ENCODE data around the gene CHRM5. TPM values are rescaled to one million over a fixed set of nuclear protein-coding genes. Genes with fewer than 3 reads are reported as not detected.

CHRM5 gene
- total RNA-seq, 1 experiment from 2014 or later, result not detected

GRCh38 chr15:34070003-34070402 lies 101.7 kb downstream of the CHRM5 start:
- no TSS peak for BruUV-seq (replicated peaks)
- intact Hi-C loops (cut with micrococcal nuclease; ENCODE audit: unreplicated experiment), result no loop called here
- H3K9me3 ChIP-seq (ENCODE audit: control insufficient read depth, insufficient read depth, low read depth, low read length), result no peaks in the 10 kb centered on the region
- ChIA-PET CTCF (no interaction called here), POLR2A (no interaction called here)
- in situ Hi-C loops (cut with HindIII; ENCODE audit: low pct_unique_long_range_greater_than_20kb, low sequenced_read_pairs), result no loop called here
- DNase-seq (ENCODE audit: low read depth, low spot score), result no peak
- no peak for ATAC-seq
- no peaks in the 10 kb centered on the region for H3K27me3 ChIP-seq (ENCODE audit: control insufficient read depth, insufficient read depth, low read length)
- no peak overlapping the region for H3K4me3 ChIP-seq (ENCODE audit: low read depth in 2 of 2, low read length in 2 of 2)
- no peaks in the 10 kb centered on the region for H3K4me1 ChIP-seq (ENCODE audit: control insufficient read depth, insufficient read depth, low read length)
- H3K27ac ChIP-seq (ENCODE audit: low read length), result no peak overlapping the region
- TF ChIP-seq TCF7L2 (IDR thresholded peaks at IDR 0.05; ENCODE audit: low read depth, low read length) (no peak), POLR2AphosphoS5 (IDR thresholded peaks at IDR 0.05; ENCODE audit: low read depth, low read length) (no peak), SIN3A (IDR thresholded peaks at IDR 0.05; ENCODE audit: borderline replicate concordance, insufficient read depth, low read depth, low read length) (no peak)
- TF ChIP-seq, protein P1, sequence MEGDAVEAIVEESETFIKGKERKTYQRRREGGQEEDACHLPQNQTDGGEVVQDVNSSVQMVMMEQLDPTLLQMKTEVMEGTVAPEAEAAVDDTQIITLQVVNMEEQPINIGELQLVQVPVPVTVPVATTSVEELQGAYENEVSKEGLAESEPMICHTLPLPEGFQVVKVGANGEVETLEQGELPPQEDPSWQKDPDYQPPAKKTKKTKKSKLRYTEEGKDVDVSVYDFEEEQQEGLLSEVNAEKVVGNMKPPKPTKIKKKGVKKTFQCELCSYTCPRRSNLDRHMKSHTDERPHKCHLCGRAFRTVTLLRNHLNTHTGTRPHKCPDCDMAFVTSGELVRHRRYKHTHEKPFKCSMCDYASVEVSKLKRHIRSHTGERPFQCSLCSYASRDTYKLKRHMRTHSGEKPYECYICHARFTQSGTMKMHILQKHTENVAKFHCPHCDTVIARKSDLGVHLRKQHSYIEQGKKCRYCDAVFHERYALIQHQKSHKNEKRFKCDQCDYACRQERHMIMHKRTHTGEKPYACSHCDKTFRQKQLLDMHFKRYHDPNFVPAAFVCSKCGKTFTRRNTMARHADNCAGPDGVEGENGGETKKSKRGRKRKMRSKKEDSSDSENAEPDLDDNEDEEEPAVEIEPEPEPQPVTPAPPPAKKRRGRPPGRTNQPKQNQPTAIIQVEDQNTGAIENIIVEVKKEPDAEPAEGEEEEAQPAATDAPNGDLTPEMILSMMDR (IDR thresholded peaks at IDR 0.05), result no peak
- TF ChIP-seq, protein P2, sequence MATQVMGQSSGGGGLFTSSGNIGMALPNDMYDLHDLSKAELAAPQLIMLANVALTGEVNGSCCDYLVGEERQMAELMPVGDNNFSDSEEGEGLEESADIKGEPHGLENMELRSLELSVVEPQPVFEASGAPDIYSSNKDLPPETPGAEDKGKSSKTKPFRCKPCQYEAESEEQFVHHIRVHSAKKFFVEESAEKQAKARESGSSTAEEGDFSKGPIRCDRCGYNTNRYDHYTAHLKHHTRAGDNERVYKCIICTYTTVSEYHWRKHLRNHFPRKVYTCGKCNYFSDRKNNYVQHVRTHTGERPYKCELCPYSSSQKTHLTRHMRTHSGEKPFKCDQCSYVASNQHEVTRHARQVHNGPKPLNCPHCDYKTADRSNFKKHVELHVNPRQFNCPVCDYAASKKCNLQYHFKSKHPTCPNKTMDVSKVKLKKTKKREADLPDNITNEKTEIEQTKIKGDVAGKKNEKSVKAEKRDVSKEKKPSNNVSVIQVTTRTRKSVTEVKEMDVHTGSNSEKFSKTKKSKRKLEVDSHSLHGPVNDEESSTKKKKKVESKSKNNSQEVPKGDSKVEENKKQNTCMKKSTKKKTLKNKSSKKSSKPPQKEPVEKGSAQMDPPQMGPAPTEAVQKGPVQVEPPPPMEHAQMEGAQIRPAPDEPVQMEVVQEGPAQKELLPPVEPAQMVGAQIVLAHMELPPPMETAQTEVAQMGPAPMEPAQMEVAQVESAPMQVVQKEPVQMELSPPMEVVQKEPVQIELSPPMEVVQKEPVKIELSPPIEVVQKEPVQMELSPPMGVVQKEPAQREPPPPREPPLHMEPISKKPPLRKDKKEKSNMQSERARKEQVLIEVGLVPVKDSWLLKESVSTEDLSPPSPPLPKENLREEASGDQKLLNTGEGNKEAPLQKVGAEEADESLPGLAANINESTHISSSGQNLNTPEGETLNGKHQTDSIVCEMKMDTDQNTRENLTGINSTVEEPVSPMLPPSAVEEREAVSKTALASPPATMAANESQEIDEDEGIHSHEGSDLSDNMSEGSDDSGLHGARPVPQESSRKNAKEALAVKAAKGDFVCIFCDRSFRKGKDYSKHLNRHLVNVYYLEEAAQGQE (IDR thresholded peaks at IDR 0.05; ENCODE audit: insufficient read depth in 1 of 2, low read depth in 2 of 2, low read length in 1 of 2), result no peak
- no peaks in the 10 kb centered on the region for H3K36me3 ChIP-seq (ENCODE audit: control insufficient read depth, insufficient read depth, low read length)

GRCh38 chr15:34076785-34077184 lies 108.5 kb downstream of the CHRM5 start:
- CTCF ChIA-PET, result no interaction called here

DNA sequence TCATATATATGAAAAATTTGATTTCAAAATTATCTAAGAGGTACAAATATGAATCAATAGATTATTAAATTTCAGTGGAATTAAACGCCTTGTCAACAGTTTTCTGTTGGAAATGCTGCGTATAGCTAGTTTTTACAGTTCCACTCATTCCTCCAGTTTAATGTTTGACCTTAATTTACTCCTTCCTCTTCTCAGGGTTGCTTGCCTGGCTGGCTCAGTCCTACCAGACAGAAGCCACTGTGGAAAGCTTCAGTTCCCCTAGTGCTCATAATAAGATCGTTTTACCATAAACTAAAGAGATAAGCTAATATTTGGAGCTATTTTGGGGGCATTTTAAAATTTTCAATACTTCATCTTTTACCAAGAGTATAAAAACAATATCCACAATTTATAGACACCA lies 110.6 kb downstream of the CHRM5 start:
- Histone ChIP-seq H3K27ac (ENCODE audit: low read length) (no peak overlapping the region), H3K27me3 (ENCODE audit: control insufficient read depth, insufficient read depth, low read length) (no peaks in the 10 kb centered on the region), H3K4me1 (ENCODE audit: control insufficient read depth, insufficient read depth, low read length) (no peaks in the 10 kb centered on the region), H3K4me3 (ENCODE audit: low read depth in 2 of 2, low read length in 2 of 2) (no peak overlapping the region), H3K9me3 (ENCODE audit: control insufficient read depth, insufficient read depth, low read depth, low read length) (no peaks in the 10 kb centered on the region), H3K36me3 (ENCODE audit: control insufficient read depth, insufficient read depth, low read length) (no peaks in the 10 kb centered on the region)
- ChIA-PET POLR2A (no interaction called here), CTCF (no interaction called here)
- DNase-seq (ENCODE audit: low read depth, low spot score) (no peak), ATAC-seq (no peak)
- intact Hi-C loops (cut with micrococcal nuclease; ENCODE audit: unreplicated experiment) (no loop called here), in situ Hi-C loops (cut with HindIII; ENCODE audit: low pct_unique_long_range_greater_than_20kb, low sequenced_read_pairs) (no loop called here)
- no TSS peak for BruUV-seq (replicated peaks)
- TF ChIP-seq, protein P1 (IDR thresholded peaks at IDR 0.05), result no peak
- TF ChIP-seq, protein P2 (IDR thresholded peaks at IDR 0.05; ENCODE audit: insufficient read depth in 1 of 2, low read depth in 2 of 2, low read length in 1 of 2), result no peak
- TF ChIP-seq POLR2AphosphoS5 (IDR thresholded peaks at IDR 0.05; ENCODE audit: low read depth, low read length), result no peak
- no peak for TF ChIP-seq TCF7L2 (IDR thresholded peaks at IDR 0.05; ENCODE audit: low read depth, low read length)
- TF ChIP-seq SIN3A (IDR thresholded peaks at IDR 0.05; ENCODE audit: borderline replicate concordance, insufficient read depth, low read depth, low read length), result no peak

More at GRCh38 chr15:34076785-34077184, 108.5 kb downstream of the CHRM5 start:
- intact Hi-C loops (cut with micrococcal nuclease; ENCODE audit: unreplicated experiment), result no loop called here
- in situ Hi-C loops (cut with HindIII; ENCODE audit: low pct_unique_long_range_greater_than_20kb, low sequenced_read_pairs), result no loop called here
- ATAC-seq, result no peak
- no peak overlapping the region for H3K27ac ChIP-seq (ENCODE audit: low read length)
- H3K4me3 ChIP-seq (ENCODE audit: low read depth in 2 of 2, low read length in 2 of 2), result no peak overlapping the region
- no peaks in the 10 kb centered on the region for H3K4me1 ChIP-seq (ENCODE audit: control insufficient read depth, insufficient read depth, low read length)
- no peaks in the 10 kb centered on the region for H3K27me3 ChIP-seq (ENCODE audit: control insufficient read depth, insufficient read depth, low read length)
- TF ChIP-seq POLR2AphosphoS5 (IDR thresholded peaks at IDR 0.05; ENCODE audit: low read depth, low read length), result no peak
- TF ChIP-seq SIN3A (IDR thresholded peaks at IDR 0.05; ENCODE audit: borderline replicate concordance, insufficient read depth, low read depth, low read length), result no peak
- DNase-seq (ENCODE audit: low read depth, low spot score), result no peak
- BruUV-seq (replicated peaks), result no TSS peak
- no peaks in the 10 kb centered on the region for H3K36me3 ChIP-seq (ENCODE audit: control insufficient read depth, insufficient read depth, low read length)
- H3K9me3 ChIP-seq (ENCODE audit: control insufficient read depth, insufficient read depth, low read depth, low read length), result no peaks in the 10 kb centered on the region
- POLR2A ChIA-PET, result no interaction called here
